Airway epithelial cell (primary cell): Measurements from ENCODE around the gene KRT24. TPM values are rescaled to one million over a fixed set of nuclear protein-coding genes. Genes with fewer than 3 reads are reported as not detected.

Experiments
- total RNA-seq: library from RNA; depleted of rRNA; stranded (reverse); fragments of >200 nt; gene quantifications from 2 replicates; pipeline ENCODE4 v1.2.3, GENCODE V29; 2015

Gene KRT24
- 1.5 and 2.5 TPM in 2 replicates for total RNA-seq

GRCh38 chr17:40703652-40704051, at the start of gene KRT24:
Gene KRT24 (minus strand): TSS chr17:40703752. CDS start chr17:40703693, 59 bp downstream.

GRCh38 chr17:40664582-40665333, 38.8 kb downstream of the KRT24 start, which contains the start of gene KRT222:
Gene KRT222 (minus strand): TSS chr17:40665177. CDS start chr17:40665099, 78 bp downstream.

Other genes starting within 250 kb of the KRT24 start
- gene TNS4, start 202.1 kb downstream of the KRT24 start, total RNA-seq = 179 and 332 TPM in 2 replicates
- gene CCR7, start 138.3 kb downstream of the KRT24 start, total RNA-seq = not detected in 2 replicates
- 81.3 and 87.2 TPM in 2 replicates for gene SMARCE1, start 55.9 kb downstream of the KRT24 start, total RNA-seq
- gene KRT222, start 38.6 kb downstream of the KRT24 start, total RNA-seq = not detected in 2 replicates
- not detected in 2 replicates for gene KRT25, start 51.6 kb upstream of the KRT24 start, total RNA-seq
- not detected in 2 replicates for gene KRT26, start 68.4 kb upstream of the KRT24 start, total RNA-seq
- gene KRT27, start 78.8 kb upstream of the KRT24 start, total RNA-seq = not detected in 2 replicates
- not detected in 2 replicates for gene KRT28, start 96.2 kb upstream of the KRT24 start, total RNA-seq
- 59.0 and 68.3 TPM in 2 replicates for gene KRT10, start 118.9 kb upstream of the KRT24 start, total RNA-seq
- gene KRT12, start 163.5 kb upstream of the KRT24 start, total RNA-seq = not detected in 2 replicates
- gene KRT20, start 181.5 kb upstream of the KRT24 start, total RNA-seq = not detected in 2 replicates
- 35.7 and 36.8 TPM in 2 replicates for gene KRT23, start 233.9 kb upstream of the KRT24 start, total RNA-seq